HepG2 (cell line): ENCODE results near the gene BRAP. TPM values are rescaled to one million over a fixed set of nuclear protein-coding genes. Genes with fewer than 3 reads are reported as not detected.

Experiments used
- ATAC-seq: fragments of 200-7000 bp; cut with Tn5 transposase; 3 replicates; pipeline ENCODE4 v1.9.1; 2020; ENCODE audit warnings: mild to moderate bottlenecking, moderate library complexity
- BruUV-seq: library from RNA; stranded (reverse); fragments of 400-500 nt; replicated peaks from 2 replicates; lab custom pipeline; 2021; lab: Mats Ljungman, UMichigan
- CTCF ChIA-PET: fragments of 300-600 bp; formaldehyde crosslinking; extraction: SDS; loops from one replicate; lab custom pipeline; 2021; ENCODE audit warnings: low total read pairs, inconsistent platforms, low intra/inter-chr PET ratio; lab: Yijun Ruan, JAX
- POLR2A ChIA-PET: fragments of 350-600 bp; sonication (Branson Sonifier 250); formaldehyde crosslinking; loops from one replicate; lab custom pipeline; 2020; ENCODE audit warnings: antibody characterized with exemption, inconsistent platforms; lab: Yijun Ruan, JAX
- DNase-seq: peaks from one replicate; pipeline ENCODE4 v3.0.0-alpha.2; 2015; ENCODE audit warnings: low spot score
- FAIRE-seq: peaks from 3 replicates; lab custom pipeline; 2011; peaks lifted over from hg19 to GRCh38; lab: Jason Lieb, UNC
- H2AFZ ChIP-seq: one replicate; pipeline ENCODE4 v1.6.1; 2011; ENCODE audit warnings: low read length, inconsistent platforms
- H3K27ac ChIP-seq: fragments of 300-600 bp; 3 replicates; pipeline ENCODE4 v1.8.0; 2011; ENCODE audit warnings: mixed run types, mild to moderate bottlenecking, mixed read lengths, low read length, inconsistent platforms; ENCODE audit not compliant: insufficient read depth; ENCODE audit errors: extremely low read length
- H3K27me3 ChIP-seq, 2 experiments: fragments of 200-600 bp in 1 of 2; 2 replicates in 1 of 2; 3 replicates in 1 of 2; pipeline versions ENCODE4 v1.6.0 to v1.8.0; 2011; ENCODE audit warnings: low read length in 2 of 2, mild to moderate bottlenecking in 2 of 2, moderate library complexity in 2 of 2, inconsistent platforms in 1 of 2; ENCODE audit not compliant: insufficient read depth in 2 of 2, control insufficient read depth in 1 of 2
- H3K36me3 ChIP-seq, 2 experiments: fragments of 200-600 bp in 1 of 2; replicated peaks in 1 of 2; 2 replicates in 1 of 2; 3 replicates in 1 of 2; pipeline versions ENCODE4 v1.5.1 to v1.8.0; 2011; ENCODE audit warnings: low read length in 2 of 2, inconsistent platforms in 1 of 2; ENCODE audit not compliant: insufficient read depth in 2 of 2, control insufficient read depth in 1 of 2
- H3K4me1 ChIP-seq: 2 replicates; pipeline ENCODE4 v1.5.1; 2012; ENCODE audit warnings: low read length, inconsistent platforms; ENCODE audit not compliant: insufficient read depth
- H3K4me2 ChIP-seq: 2 replicates; pipeline ENCODE4 v1.6.0; 2011; ENCODE audit warnings: low read depth, low read length, inconsistent platforms
- H3K4me3 ChIP-seq, 3 experiments: fragments of 200-600 bp in 1 of 3; sonication (generic), shearing (Covaris generic) in 1 of 3; replicated peaks in 1 of 3; 2 replicates each; pipeline ENCODE4 v1.5.1; 2011 to 2016; ENCODE audit warnings: low read length in 3 of 3, inconsistent platforms in 2 of 3, low read depth in 2 of 3, mild to moderate bottlenecking in 2 of 3, control low read depth in 1 of 3, mixed read lengths in 1 of 3; ENCODE audit not compliant: insufficient read depth in 1 of 3
- H3K79me2 ChIP-seq: one replicate; pipeline ENCODE4 v1.6.1; 2011; ENCODE audit warnings: low read length, inconsistent platforms; ENCODE audit not compliant: insufficient read depth
- H3K9ac ChIP-seq: 2 replicates; pipeline ENCODE4 v1.6.0; 2011; ENCODE audit warnings: mild to moderate bottlenecking, low read depth, low read length, inconsistent platforms; ENCODE audit not compliant: insufficient read depth
- H3K9me3 ChIP-seq: 2 replicates; pipeline ENCODE4 v1.5.1; 2012; ENCODE audit warnings: mild to moderate bottlenecking, low read length
- H4K20me1 ChIP-seq: 2 replicates; pipeline ENCODE4 v1.6.0; 2011; ENCODE audit warnings: inconsistent platforms, mild to moderate bottlenecking, low read length, moderate library complexity; ENCODE audit not compliant: insufficient read depth
- FOXJ3 ChIP-seq: sonication (generic); formaldehyde crosslinking; IDR thresholded peaks from 2 replicates; pipeline ENCODE4 v1.4.0; 2020; ENCODE audit warnings: missing genetic modification reagents, mild to moderate bottlenecking, borderline replicate concordance
- FOXK1 ChIP-seq: sonication (generic); formaldehyde crosslinking; IDR thresholded peaks from 2 replicates; pipeline ENCODE4 v1.4.0; 2020; ENCODE audit warnings: low read depth, missing genetic modification reagents, borderline replicate concordance
- FOXO4 ChIP-seq: sonication (generic); formaldehyde crosslinking; conservative IDR thresholded peaks from 2 replicates; pipeline ENCODE4 v1.8.1; 2023; ENCODE audit warnings: missing genetic modification reagents
- KMT2A ChIP-seq: sonication (generic); formaldehyde crosslinking; IDR thresholded peaks from 2 replicates; pipeline ENCODE4 v1.4.0; 2020; ENCODE audit warnings: missing genetic modification reagents
- MAFF ChIP-seq: IDR thresholded peaks from 2 replicates; pipeline ENCODE4 v1.6.1; 2011; ENCODE audit warnings: low read depth, low read length, improper control_type of control experiment
- MED1 ChIP-seq: sonication (generic); formaldehyde crosslinking; IDR thresholded peaks from 2 replicates; pipeline ENCODE4 v1.4.0; 2020; ENCODE audit warnings: missing genetic modification reagents
- PCBP2 ChIP-seq: fragments of 200-400 bp; formaldehyde crosslinking; optimal IDR thresholded peaks from 2 replicates; pipeline ENCODE3; 2018; ENCODE audit warnings: low read length, low read depth; ENCODE audit not compliant: poor library complexity, severe bottlenecking
- PRMT3 ChIP-seq: sonication (generic); formaldehyde crosslinking; IDR thresholded peaks from 2 replicates; pipeline ENCODE4 v1.8.1; 2022; ENCODE audit warnings: low read depth, mild to moderate bottlenecking, moderate library complexity, missing genetic modification reagents, borderline replicate concordance
- RERE ChIP-seq: IDR thresholded peaks from 2 replicates; pipeline ENCODE4 v1.6.1; 2016; ENCODE audit warnings: low read depth, missing genetic modification reagents, missing compliant biosample characterization
- SALL1 ChIP-seq: sonication (generic); formaldehyde crosslinking; IDR thresholded peaks from 2 replicates; pipeline ENCODE4 v1.8.0; 2022; ENCODE audit warnings: mild to moderate bottlenecking, missing genetic modification reagents
- TERF1 ChIP-seq: sonication (generic); formaldehyde crosslinking; IDR thresholded peaks from 2 replicates; pipeline ENCODE4 v1.8.0; 2022; ENCODE audit warnings: mild to moderate bottlenecking, missing genetic modification reagents, moderate library complexity
- ZIK1 ChIP-seq: sonication (generic); formaldehyde crosslinking; IDR thresholded peaks from 2 replicates; pipeline ENCODE4 v1.5.0; 2020; ENCODE audit warnings: mild to moderate bottlenecking, low read depth, missing genetic modification reagents, borderline replicate concordance
- ZNF260 ChIP-seq: sonication (generic); formaldehyde crosslinking; IDR thresholded peaks from 2 replicates; pipeline ENCODE4 v1.4.0; 2020; ENCODE audit warnings: missing genetic modification reagents, low read depth, mild to moderate bottlenecking, borderline replicate concordance
- ZNF468 ChIP-seq: sonication (generic); formaldehyde crosslinking; IDR thresholded peaks from 2 replicates; pipeline ENCODE4 v1.8.0; 2022; ENCODE audit warnings: mild to moderate bottlenecking, moderate library complexity, missing genetic modification reagents
- ZNF496 ChIP-seq: sonication (generic); formaldehyde crosslinking; IDR thresholded peaks from 2 replicates; pipeline ENCODE4 v1.8.1; 2023; ENCODE audit warnings: mild to moderate bottlenecking, moderate library complexity, missing genetic modification reagents; ENCODE audit not compliant: insufficient replicate concordance
- ZNF749 ChIP-seq: sonication (generic); formaldehyde crosslinking; IDR thresholded peaks from 2 replicates; pipeline ENCODE4 v1.8.0; 2022; ENCODE audit warnings: mild to moderate bottlenecking, missing genetic modification reagents, moderate library complexity, borderline replicate concordance
- WGBS: methylation state at CpG from one replicate; pipeline ENCODE4 v1.1.6; 2017; ENCODE audit warnings: low lambda C conversion rate; 5-methylcytosine and 5-hydroxymethylcytosine counted together
- in situ Hi-C: cut with HindIII; loops from 2 replicates; pipeline ENCODE4 v1.10.0; 2017; ENCODE audit warnings: low pct_unique_long_range_greater_than_20kb; ENCODE audit not compliant: extremely low pct_ligation_motif_present
- intact Hi-C: fragments of 100-400 bp; cut with micrococcal nuclease; formaldehyde crosslinking; loops from one replicate; pipeline ENCODE4 v1.10.0; 2022; ENCODE audit not compliant: unreplicated experiment
- polyA plus RNA-seq, 8 experiments: library from polyadenylated mRNA; depleted of rRNA in 3 of 8; stranded (reverse) in 7 of 8; unstranded in 1 of 8; fragments of >200 nt; fragmentation: Illumina TruSeq in 4 of 8; extraction: Trizol in 4 of 8; gene quantifications; 2 replicates each; pipeline versions ENCODE4 v1.2.1 to v1.2.3, GENCODE V29; 2011 to 2016; ENCODE audit warnings: low read depth in 4 of 8, missing spikeins in 1 of 8, mixed read lengths in 1 of 8; ENCODE audit not compliant: insufficient read depth in 1 of 8
- total RNA-seq, 5 experiments: library from RNA; depleted of rRNA; stranded (reverse); fragments of >200 nt; fragmentation: Illumina TruSeq; extraction: Trizol; gene quantifications; 2 replicates each; pipeline ENCODE4 v1.2.3, GENCODE V29; 2016; ENCODE audit warnings: low read depth in 1 of 5

BRAP gene
- total and polyA plus RNA-seq, 2 of the 13 experiments (the other 11 are each of a cell fraction or from before 2014, with no cell fraction given): 8.1 to 15.4 TPM

- TF ChIP-seq MAFF (no peak), FOXO4 (CRISPR knock-in tag) (no peak), ZNF468 (no peak), FOXJ3 (no peak), ZIK1 (no peak), MED1 (CRISPR knock-in tag) (no peak), TERF1 (no peak)
These were observed 42.9 kb downstream of the BRAP start (continued) for GRCh38 chr12:111642681-111643426.

- no peak for FAIRE-seq
- H3K9me3 ChIP-seq: no peaks in the 10 kb centered on the region
- 93% methylated on average over 4 of the region's 5 CpGs for WGBS
- TF ChIP-seq RERE (CRISPR knock-in tag): no peak
- no peak for TF ChIP-seq KMT2A (CRISPR knock-in tag)
- TF ChIP-seq ZNF749: no peak
- no peak for TF ChIP-seq FOXK1 (CRISPR knock-in tag)
- no peak for TF ChIP-seq ZNF260 (CRISPR knock-in tag)
- TF ChIP-seq ZNF496 (CRISPR knock-in tag): no peak
- TF ChIP-seq PCBP2: no peak
- TF ChIP-seq SALL1: no peak
- no peak for TF ChIP-seq PRMT3 (CRISPR knock-in tag)
These were observed 45.2 kb downstream of the BRAP start for GRCh38 chr12:111640506-111640905.

More at GRCh38 chr12:111640506-111640905, 45.2 kb downstream of the BRAP start:
- BruUV-seq: no TSS peak
- intact Hi-C loops (no loop called here), in situ Hi-C loops (no loop called here)
- Histone ChIP-seq H4K20me1 (no peaks in the 10 kb centered on the region), H3K9ac (no peak overlapping the region), H3K36me3 (peaks cover 2 to 26% of the 10 kb centered on the region in 2 experiments; a peak in 3 of 5 replicates), H2AFZ (no peak overlapping the region), H3K27ac (no peak overlapping the region), H3K4me1 (peaks cover 20% of the 10 kb centered on the region), H3K27me3 (no peaks in the 10 kb centered on the region), H3K4me2 (no peak overlapping the region), H3K79me2 (no peaks in the 10 kb centered on the region), H3K4me3 (no peak overlapping the region)
- ATAC-seq: no peak
- POLR2A ChIA-PET: no interaction called here
- no peak for DNase-seq
- CTCF ChIA-PET: no interaction called here
